ENCODE measurements around the gene TRIM62.

The TRIM62 gene

GRCh38 chr1:33181921-33182341, at the start of gene TRIM62:
TSS of gene TRIM62 (minus strand) at chr1:33182043. CDS start at chr1:33181432, 611 bp downstream.
- DNase-seq (ENCODE audit: low read depth in 2 of 2) = peak; percentile 83 to 93
- TF ChIP-seq CTCF (IDR thresholded peaks at IDR 0.05; ENCODE audit: low read depth, low read length) = no peak
- H3K4me3 ChIP-seq (replicated peaks in 1 of 2; ENCODE audit: low read depth in 2 of 2, low read length in 2 of 2) = peak within 1 kb of the TSS; percentile 82 to 85

GRCh38 chr1:33231166-33231565, 49.3 kb upstream of the TRIM62 start:
- no peak overlapping the region for H3K4me3 ChIP-seq (replicated peaks in 1 of 2; ENCODE audit: low read depth in 2 of 2, low read length in 2 of 2)
- no peak for TF ChIP-seq CTCF (IDR thresholded peaks at IDR 0.05; ENCODE audit: low read depth, low read length)
- no peak for DNase-seq (ENCODE audit: low read depth in 2 of 2)

GRCh38 chr1:33228935-33229487, 47.2 kb upstream of the TRIM62 start:
- no peak overlapping the region for H3K4me3 ChIP-seq (replicated peaks in 1 of 2; ENCODE audit: low read depth in 2 of 2, low read length in 2 of 2)
- TF ChIP-seq CTCF (IDR thresholded peaks at IDR 0.05; ENCODE audit: low read depth, low read length) = no peak
- peak; percentile 92 to 94 for DNase-seq (ENCODE audit: low read depth in 2 of 2)

DNA sequence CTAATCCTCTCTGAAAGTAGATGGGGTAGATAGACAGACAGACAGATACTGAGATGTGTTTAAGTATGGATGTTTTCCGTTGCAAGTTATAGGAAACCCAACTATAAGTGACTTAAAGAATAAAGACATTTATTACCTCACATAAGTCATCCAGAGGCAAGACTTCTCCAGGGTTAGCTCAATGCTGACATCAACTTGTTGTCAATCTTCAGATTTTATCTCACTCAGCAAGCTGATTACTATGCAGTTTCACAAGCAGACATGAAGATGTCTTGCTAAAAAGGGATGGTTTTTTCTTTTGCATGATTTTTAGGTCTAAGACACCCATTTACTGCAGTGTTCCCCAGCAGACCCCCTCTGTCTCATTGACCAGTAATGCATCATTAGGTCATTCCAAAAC, 43.7 kb upstream of the TRIM62 start:
- no peak for DNase-seq (ENCODE audit: low read depth in 2 of 2)
- TF ChIP-seq CTCF (IDR thresholded peaks at IDR 0.05; ENCODE audit: low read depth, low read length) = no peak
- H3K4me3 ChIP-seq (replicated peaks in 1 of 2; ENCODE audit: low read depth in 2 of 2, low read length in 2 of 2) = no peak overlapping the region

GRCh38 chr1:33224166-33224707, 42.4 kb upstream of the TRIM62 start:
- no peak overlapping the region for H3K4me3 ChIP-seq (replicated peaks in 1 of 2; ENCODE audit: low read depth in 2 of 2, low read length in 2 of 2)
- no peak for TF ChIP-seq CTCF (IDR thresholded peaks at IDR 0.05; ENCODE audit: low read depth, low read length)

DNA sequence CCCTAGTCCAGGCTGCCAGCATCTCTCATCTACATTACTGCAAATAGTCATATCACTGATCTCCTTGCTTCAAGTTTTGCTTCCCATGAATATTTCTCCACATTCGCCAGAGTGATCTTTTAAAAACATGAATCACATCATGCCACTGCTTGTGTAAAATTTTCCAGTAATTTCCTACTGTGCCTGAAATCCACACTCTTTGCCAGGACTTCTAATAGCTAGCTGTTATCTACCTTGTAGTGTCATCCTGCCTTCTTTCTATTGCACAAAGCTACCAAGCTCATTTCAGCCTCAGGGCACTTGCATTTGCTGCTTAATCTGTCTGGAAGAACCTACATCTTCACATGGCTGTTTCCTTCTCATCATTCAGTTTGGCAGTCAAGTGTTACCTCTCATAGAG, 40.5 kb upstream of the TRIM62 start:
- no peak for DNase-seq (ENCODE audit: low read depth in 2 of 2)
- H3K4me3 ChIP-seq (replicated peaks in 1 of 2; ENCODE audit: low read depth in 2 of 2, low read length in 2 of 2) = no peak overlapping the region
- TF ChIP-seq CTCF (IDR thresholded peaks at IDR 0.05; ENCODE audit: low read depth, low read length) = no peak

More at GRCh38 chr1:33224166-33224707, 42.4 kb upstream of the TRIM62 start:
- no peak for DNase-seq (ENCODE audit: low read depth in 2 of 2)

DNA sequence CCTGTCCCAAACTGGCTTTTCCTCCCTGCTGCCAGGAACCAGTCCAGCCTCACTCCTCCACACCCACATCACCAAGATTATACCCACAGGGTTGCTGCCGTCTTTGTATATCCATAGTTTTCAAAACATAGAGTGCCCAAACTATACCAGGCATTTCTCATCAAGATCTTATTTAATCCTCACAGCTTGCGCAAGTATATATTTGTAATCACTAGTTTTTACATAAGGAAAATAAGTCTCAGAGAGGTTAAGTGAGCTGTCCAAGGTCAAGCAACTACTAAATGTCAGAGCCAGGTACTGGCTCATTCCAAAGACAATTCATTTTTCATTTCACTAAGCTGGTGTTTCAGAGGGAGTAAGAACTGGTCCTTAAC, 39.5 kb upstream of the TRIM62 start:
- no peak for TF ChIP-seq CTCF (IDR thresholded peaks at IDR 0.05; ENCODE audit: low read depth, low read length)
- peak in 1 of 2 donors; percentile 7 for DNase-seq (ENCODE audit: low read depth in 2 of 2)
- H3K4me3 ChIP-seq (replicated peaks in 1 of 2; ENCODE audit: low read depth in 2 of 2, low read length in 2 of 2) = no peak overlapping the region

Data from cardiac fibroblast (primary cell).